HEK293 (cell line): ENCODE measurements around the gene ATP5F1A.

Experiments
- CTCF ChIA-PET: fragments of 350-600 bp; formaldehyde crosslinking; extraction: SDS; loops from one replicate; lab custom pipeline; 2021; ENCODE audit warnings: antibody characterized with exemption; lab: Yijun Ruan, JAX
- POLR2A ChIA-PET: fragments of 300-600 bp; formaldehyde crosslinking; extraction: SDS; loops from one replicate; lab custom pipeline; 2020; ENCODE audit warnings: antibody characterized with exemption, inconsistent platforms; lab: Yijun Ruan, JAX
- H3K27ac ChIP-seq: fragments of 200-500 bp; sonication (Bioruptor generic); 2 replicates; pipeline ENCODE4 v1.5.1; 2014; ENCODE audit warnings: low read depth, low read length, control low read depth, inconsistent platforms; ENCODE audit errors: extremely low read depth
- H3K36me3 ChIP-seq, 2 experiments: fragments of 200-500 bp in 1 of 2; sonication (Bioruptor generic) in 1 of 2; 1 replicate in 1 of 2; 2 replicates in 1 of 2; pipeline ENCODE4 v1.5.1; 2014 to 2017; ENCODE audit warnings: inconsistent platforms in 2 of 2, low read length in 2 of 2; ENCODE audit not compliant: control insufficient read depth in 2 of 2, insufficient read depth in 1 of 2
- H3K4me1 ChIP-seq: fragments of 200-500 bp; sonication (Bioruptor generic); 2 replicates; pipeline ENCODE4 v1.5.1; 2014; ENCODE audit warnings: mild to moderate bottlenecking, low read length, inconsistent platforms; ENCODE audit not compliant: control insufficient read depth, insufficient read depth
- H3K4me3 ChIP-seq: 2 replicates; pipeline ENCODE4 v1.5.1; 2011; ENCODE audit warnings: low read depth, mild to moderate bottlenecking, control low read depth, low read length, moderate library complexity
- H3K9me3 ChIP-seq: fragments of 200-500 bp; sonication (Bioruptor generic); 2 replicates; pipeline ENCODE4 v1.5.1; 2014; ENCODE audit warnings: low read depth, low read length, inconsistent platforms; ENCODE audit not compliant: control insufficient read depth, insufficient read depth
- EGR2 ChIP-seq: fragments of 450-650 bp; formaldehyde crosslinking; IDR thresholded peaks from 2 replicates; pipeline ENCODE4 v1.5.1; 2016; ENCODE audit warnings: low read depth, missing biosample characterization, missing genetic modification characterization
- OVOL3 ChIP-seq: fragments of 450-650 bp; formaldehyde crosslinking; IDR thresholded peaks from 2 replicates; pipeline ENCODE4 v1.5.1; 2016; ENCODE audit warnings: missing biosample characterization, missing genetic modification characterization
- PRDM6 ChIP-seq: fragments of 450-650 bp; formaldehyde crosslinking; IDR thresholded peaks from 2 replicates; pipeline ENCODE4 v1.5.1; 2017; ENCODE audit warnings: missing biosample characterization, missing genetic modification characterization
- SALL2 ChIP-seq: fragments of 450-650 bp; formaldehyde crosslinking; IDR thresholded peaks from 2 replicates; pipeline ENCODE4 v1.5.0; 2017; ENCODE audit warnings: missing biosample characterization, mild to moderate bottlenecking, missing genetic modification characterization, borderline replicate concordance
- SCRT1 ChIP-seq: fragments of 450-650 bp; formaldehyde crosslinking; IDR thresholded peaks from 2 replicates; pipeline ENCODE4 v1.5.1; 2016; ENCODE audit warnings: missing biosample characterization, missing genetic modification characterization, borderline replicate concordance
- TSHZ1 ChIP-seq: fragments of 450-650 bp; formaldehyde crosslinking; IDR thresholded peaks from 2 replicates; pipeline ENCODE4 v1.5.1; 2016; ENCODE audit warnings: missing biosample characterization, missing genetic modification characterization, borderline replicate concordance
- ZBTB21 ChIP-seq: fragments of 450-650 bp; formaldehyde crosslinking; IDR thresholded peaks from 2 replicates; pipeline ENCODE4 v1.5.1; 2017; ENCODE audit warnings: missing biosample characterization, missing genetic modification characterization
- ZNF132 ChIP-seq: fragments of 450-650 bp; formaldehyde crosslinking; IDR thresholded peaks from 2 replicates; pipeline ENCODE4 v1.5.1; 2017; ENCODE audit warnings: missing biosample characterization, missing genetic modification characterization, borderline replicate concordance
- ZNF157 ChIP-seq: fragments of 450-650 bp; formaldehyde crosslinking; IDR thresholded peaks from 2 replicates; pipeline ENCODE4 v1.5.1; 2016; ENCODE audit warnings: missing biosample characterization, missing genetic modification characterization
- ZNF169 ChIP-seq: fragments of 450-650 bp; formaldehyde crosslinking; IDR thresholded peaks from 2 replicates; pipeline ENCODE4 v1.5.1; 2016; ENCODE audit warnings: missing biosample characterization, missing genetic modification characterization
- ZNF214 ChIP-seq: fragments of 450-650 bp; formaldehyde crosslinking; IDR thresholded peaks from 2 replicates; pipeline ENCODE4 v1.5.1; 2017; ENCODE audit warnings: missing biosample characterization, mild to moderate bottlenecking, missing genetic modification characterization, borderline replicate concordance
- ZNF221 ChIP-seq: fragments of 450-650 bp; formaldehyde crosslinking; IDR thresholded peaks from 2 replicates; pipeline ENCODE4 v1.5.1; 2017; ENCODE audit warnings: missing biosample characterization, missing genetic modification characterization, borderline replicate concordance
- ZNF24 ChIP-seq: fragments of 450-650 bp; formaldehyde crosslinking; IDR thresholded peaks from 2 replicates; pipeline ENCODE4 v1.5.1; 2016; ENCODE audit warnings: missing biosample characterization, missing genetic modification characterization
- ZNF473 ChIP-seq: fragments of 450-650 bp; formaldehyde crosslinking; IDR thresholded peaks from 2 replicates; pipeline ENCODE4 v1.5.1; 2017; ENCODE audit warnings: missing biosample characterization, missing genetic modification characterization
- ZNF596 ChIP-seq: fragments of 450-650 bp; IDR thresholded peaks from 2 replicates; pipeline ENCODE4 v1.5.0; 2018; ENCODE audit warnings: missing biosample characterization, mild to moderate bottlenecking, missing genetic modification characterization, moderate library complexity
- ZNF600 ChIP-seq: fragments of 450-650 bp; formaldehyde crosslinking; IDR thresholded peaks from 2 replicates; pipeline ENCODE4 v1.5.1; 2016; ENCODE audit warnings: missing biosample characterization, missing genetic modification characterization
- ZSCAN4 ChIP-seq: fragments of 450-650 bp; formaldehyde crosslinking; IDR thresholded peaks from 2 replicates; pipeline ENCODE4 v1.5.1; 2017; ENCODE audit warnings: missing biosample characterization, missing genetic modification characterization
- TF ChIP-seq, protein P1 (sequence below): fragments of 450-650 bp; formaldehyde crosslinking; IDR thresholded peaks from 2 replicates; pipeline ENCODE4 v1.5.1; 2016; ENCODE audit warnings: missing biosample characterization, missing genetic modification characterization
- TF ChIP-seq, protein P2 (sequence below): fragments of 450-650 bp; formaldehyde crosslinking; IDR thresholded peaks from 2 replicates; pipeline ENCODE4 v1.5.1; 2016; ENCODE audit warnings: missing biosample characterization, missing genetic modification characterization
- TF ChIP-seq, protein P3 (sequence below): fragments of 450-650 bp; formaldehyde crosslinking; IDR thresholded peaks from 2 replicates; pipeline ENCODE4 v1.5.1; 2017; ENCODE audit warnings: missing biosample characterization, missing genetic modification characterization
- TF ChIP-seq, protein P4 (sequence below): fragments of 450-650 bp; formaldehyde crosslinking; IDR thresholded peaks from 2 replicates; pipeline ENCODE4 v1.5.1; 2017; ENCODE audit warnings: missing biosample characterization, missing genetic modification characterization
- TF ChIP-seq, protein P5 (sequence below): fragments of 450-650 bp; formaldehyde crosslinking; IDR thresholded peaks from 2 replicates; pipeline ENCODE4 v1.5.1; 2016; ENCODE audit warnings: missing biosample characterization, missing genetic modification characterization

The ATP5F1A gene

GRCh38 chr18:46097801-46098615, at the start of gene ATP5F1A:
ATP5F1A (minus strand) TSS chr18:46098296; CDS start chr18:46098231, 65 bp downstream.
- peaks cover 7% of the 10 kb centered on the region; the same call in 1 of the 2 replicates for H3K4me1 ChIP-seq
- no peaks in the 10 kb centered on the region for H3K9me3 ChIP-seq
- peak within 1 kb of the TSS; percentile 88 for H3K27ac ChIP-seq
- POLR2A ChIA-PET, result interaction anchor here (0.5 to 1.7 kb wide), 8 partner anchors 10 to 347 kb away, joined by 3 to 7 read pairs (median 3); no protein-coding TSS in a partner anchor
- peaks cover 21 to 29% of the 10 kb centered on the region in 2 experiments for H3K36me3 ChIP-seq
- peak within 1 kb of the TSS; percentile 99 for H3K4me3 ChIP-seq
- CTCF ChIA-PET, result interaction anchor here (0.6 to 1.3 kb wide), 5 partner anchors 12 to 554 kb away, joined by 3 to 7 read pairs (median 4); a partner anchor contains a TSS
- TF ChIP-seq TSHZ1 (tag by site-specific recombination) (no peak), EGR2 (0 out of 2 replicates have a peak, but pooled peaks have one; percentile 18), ZNF214 (tag by site-specific recombination) (no peak), PRDM6 (tag by site-specific recombination) (no peak), ZNF169 (tag by site-specific recombination) (no peak), ZNF221 (tag by site-specific recombination) (no peak), ZNF600 (tag by site-specific recombination) (peak; percentile 81), ZNF596 (tag by site-specific recombination) (no peak), ZBTB21 (no peak), ZNF473 (tag by site-specific recombination) (no peak), ZNF24 (tag by site-specific recombination) (no peak), ZNF157 (tag by site-specific recombination) (no peak), ZSCAN4 (tag by site-specific recombination) (no peak), OVOL3 (peak; percentile 26; the same call in 1 of the 2 replicates), SALL2 (no peak), ZNF132 (tag by site-specific recombination) (no peak), SCRT1 (tag by site-specific recombination) (no peak)
- TF ChIP-seq, protein P1, sequence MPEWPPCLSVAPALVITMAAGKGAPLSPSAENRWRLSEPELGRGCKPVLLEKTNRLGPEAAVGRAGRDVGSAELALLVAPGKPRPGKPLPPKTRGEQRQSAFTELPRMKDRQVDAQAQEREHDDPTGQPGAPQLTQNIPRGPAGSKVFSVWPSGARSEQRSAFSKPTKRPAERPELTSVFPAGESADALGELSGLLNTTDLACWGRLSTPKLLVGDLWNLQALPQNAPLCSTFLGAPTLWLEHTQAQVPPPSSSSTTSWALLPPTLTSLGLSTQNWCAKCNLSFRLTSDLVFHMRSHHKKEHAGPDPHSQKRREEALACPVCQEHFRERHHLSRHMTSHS (tag by site-specific recombination), result no peak
- TF ChIP-seq, protein P2, sequence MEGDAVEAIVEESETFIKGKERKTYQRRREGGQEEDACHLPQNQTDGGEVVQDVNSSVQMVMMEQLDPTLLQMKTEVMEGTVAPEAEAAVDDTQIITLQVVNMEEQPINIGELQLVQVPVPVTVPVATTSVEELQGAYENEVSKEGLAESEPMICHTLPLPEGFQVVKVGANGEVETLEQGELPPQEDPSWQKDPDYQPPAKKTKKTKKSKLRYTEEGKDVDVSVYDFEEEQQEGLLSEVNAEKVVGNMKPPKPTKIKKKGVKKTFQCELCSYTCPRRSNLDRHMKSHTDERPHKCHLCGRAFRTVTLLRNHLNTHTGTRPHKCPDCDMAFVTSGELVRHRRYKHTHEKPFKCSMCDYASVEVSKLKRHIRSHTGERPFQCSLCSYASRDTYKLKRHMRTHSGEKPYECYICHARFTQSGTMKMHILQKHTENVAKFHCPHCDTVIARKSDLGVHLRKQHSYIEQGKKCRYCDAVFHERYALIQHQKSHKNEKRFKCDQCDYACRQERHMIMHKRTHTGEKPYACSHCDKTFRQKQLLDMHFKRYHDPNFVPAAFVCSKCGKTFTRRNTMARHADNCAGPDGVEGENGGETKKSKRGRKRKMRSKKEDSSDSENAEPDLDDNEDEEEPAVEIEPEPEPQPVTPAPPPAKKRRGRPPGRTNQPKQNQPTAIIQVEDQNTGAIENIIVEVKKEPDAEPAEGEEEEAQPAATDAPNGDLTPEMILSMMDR (tag by site-specific recombination), result peak; percentile 61; the same call in 1 of the 2 replicates
- TF ChIP-seq, protein P3, sequence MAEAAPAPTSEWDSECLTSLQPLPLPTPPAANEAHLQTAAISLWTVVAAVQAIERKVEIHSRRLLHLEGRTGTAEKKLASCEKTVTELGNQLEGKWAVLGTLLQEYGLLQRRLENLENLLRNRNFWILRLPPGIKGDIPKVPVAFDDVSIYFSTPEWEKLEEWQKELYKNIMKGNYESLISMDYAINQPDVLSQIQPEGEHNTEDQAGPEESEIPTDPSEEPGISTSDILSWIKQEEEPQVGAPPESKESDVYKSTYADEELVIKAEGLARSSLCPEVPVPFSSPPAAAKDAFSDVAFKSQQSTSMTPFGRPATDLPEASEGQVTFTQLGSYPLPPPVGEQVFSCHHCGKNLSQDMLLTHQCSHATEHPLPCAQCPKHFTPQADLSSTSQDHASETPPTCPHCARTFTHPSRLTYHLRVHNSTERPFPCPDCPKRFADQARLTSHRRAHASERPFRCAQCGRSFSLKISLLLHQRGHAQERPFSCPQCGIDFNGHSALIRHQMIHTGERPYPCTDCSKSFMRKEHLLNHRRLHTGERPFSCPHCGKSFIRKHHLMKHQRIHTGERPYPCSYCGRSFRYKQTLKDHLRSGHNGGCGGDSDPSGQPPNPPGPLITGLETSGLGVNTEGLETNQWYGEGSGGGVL (tag by site-specific recombination), result no peak
- TF ChIP-seq, protein P4, sequence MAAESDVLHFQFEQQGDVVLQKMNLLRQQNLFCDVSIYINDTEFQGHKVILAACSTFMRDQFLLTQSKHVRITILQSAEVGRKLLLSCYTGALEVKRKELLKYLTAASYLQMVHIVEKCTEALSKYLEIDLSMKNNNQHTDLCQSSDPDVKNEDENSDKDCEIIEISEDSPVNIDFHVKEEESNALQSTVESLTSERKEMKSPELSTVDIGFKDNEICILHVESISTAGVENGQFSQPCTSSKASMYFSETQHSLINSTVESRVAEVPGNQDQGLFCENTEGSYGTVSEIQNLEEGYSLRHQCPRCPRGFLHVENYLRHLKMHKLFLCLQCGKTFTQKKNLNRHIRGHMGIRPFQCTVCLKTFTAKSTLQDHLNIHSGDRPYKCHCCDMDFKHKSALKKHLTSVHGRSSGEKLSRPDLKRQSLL (tag by site-specific recombination), result no peak
- TF ChIP-seq, protein P5, sequence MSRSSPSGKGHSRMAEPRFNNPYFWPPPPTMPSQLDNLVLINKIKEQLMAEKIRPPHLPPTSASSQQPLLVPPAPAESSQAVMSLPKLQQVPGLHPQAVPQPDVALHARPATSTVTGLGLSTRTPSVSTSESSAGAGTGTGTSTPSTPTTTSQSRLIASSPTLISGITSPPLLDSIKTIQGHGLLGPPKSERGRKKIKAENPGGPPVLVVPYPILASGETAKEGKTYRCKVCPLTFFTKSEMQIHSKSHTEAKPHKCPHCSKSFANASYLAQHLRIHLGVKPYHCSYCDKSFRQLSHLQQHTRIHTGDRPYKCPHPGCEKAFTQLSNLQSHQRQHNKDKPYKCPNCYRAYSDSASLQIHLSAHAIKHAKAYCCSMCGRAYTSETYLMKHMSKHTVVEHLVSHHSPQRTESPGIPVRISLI (tag by site-specific recombination), result no peak
